Measurements from ENCODE around the gene FAM13A. TPM values are rescaled to one million over a fixed set of nuclear protein-coding genes. Genes with fewer than 3 reads are reported as not detected.

Gene FAM13A
- total RNA-seq, 4 donors from 2014 or later, result 61.8 to 217 (median 152) TPM

DNA sequence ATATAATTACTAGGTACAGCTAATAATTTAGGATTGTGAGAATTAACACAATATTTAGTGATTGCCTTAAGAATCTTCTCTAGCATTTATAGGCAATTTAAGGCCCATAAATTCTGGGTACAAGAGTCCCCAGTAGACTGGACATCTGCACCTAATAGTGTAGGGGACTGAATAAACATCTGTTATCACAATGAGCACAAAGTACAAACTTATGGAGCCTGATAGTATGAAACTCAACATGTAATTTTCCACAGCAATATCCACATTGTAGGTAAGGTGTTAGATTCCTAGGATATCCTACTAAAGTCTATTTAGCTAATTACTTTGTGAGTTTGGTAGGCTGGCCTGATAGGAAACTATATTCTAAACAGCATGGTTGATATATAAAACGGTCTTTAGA, 178.3 kb downstream of the FAM13A start:
- TF ChIP-seq, protein P1, sequence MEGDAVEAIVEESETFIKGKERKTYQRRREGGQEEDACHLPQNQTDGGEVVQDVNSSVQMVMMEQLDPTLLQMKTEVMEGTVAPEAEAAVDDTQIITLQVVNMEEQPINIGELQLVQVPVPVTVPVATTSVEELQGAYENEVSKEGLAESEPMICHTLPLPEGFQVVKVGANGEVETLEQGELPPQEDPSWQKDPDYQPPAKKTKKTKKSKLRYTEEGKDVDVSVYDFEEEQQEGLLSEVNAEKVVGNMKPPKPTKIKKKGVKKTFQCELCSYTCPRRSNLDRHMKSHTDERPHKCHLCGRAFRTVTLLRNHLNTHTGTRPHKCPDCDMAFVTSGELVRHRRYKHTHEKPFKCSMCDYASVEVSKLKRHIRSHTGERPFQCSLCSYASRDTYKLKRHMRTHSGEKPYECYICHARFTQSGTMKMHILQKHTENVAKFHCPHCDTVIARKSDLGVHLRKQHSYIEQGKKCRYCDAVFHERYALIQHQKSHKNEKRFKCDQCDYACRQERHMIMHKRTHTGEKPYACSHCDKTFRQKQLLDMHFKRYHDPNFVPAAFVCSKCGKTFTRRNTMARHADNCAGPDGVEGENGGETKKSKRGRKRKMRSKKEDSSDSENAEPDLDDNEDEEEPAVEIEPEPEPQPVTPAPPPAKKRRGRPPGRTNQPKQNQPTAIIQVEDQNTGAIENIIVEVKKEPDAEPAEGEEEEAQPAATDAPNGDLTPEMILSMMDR (IDR thresholded peaks at IDR 0.05; ENCODE audit: low read depth), result no peak

- TF ChIP-seq, protein P1 (IDR thresholded peaks at IDR 0.05; ENCODE audit: low read depth), result no peak
These were observed 186.6 kb downstream of the FAM13A start for GRCh38 chr4:88870428-88870827.

GRCh38 chr4:88868510-88868909, 188.5 kb downstream of the FAM13A start:
- TF ChIP-seq, protein P1 (IDR thresholded peaks at IDR 0.05; ENCODE audit: low read depth), result no peak

- TF ChIP-seq, protein P1 (IDR thresholded peaks at IDR 0.05; ENCODE audit: low read depth), result no peak
These were observed 190.0 kb downstream of the FAM13A start for GRCh38 chr4:88866862-88867550.

DNA sequence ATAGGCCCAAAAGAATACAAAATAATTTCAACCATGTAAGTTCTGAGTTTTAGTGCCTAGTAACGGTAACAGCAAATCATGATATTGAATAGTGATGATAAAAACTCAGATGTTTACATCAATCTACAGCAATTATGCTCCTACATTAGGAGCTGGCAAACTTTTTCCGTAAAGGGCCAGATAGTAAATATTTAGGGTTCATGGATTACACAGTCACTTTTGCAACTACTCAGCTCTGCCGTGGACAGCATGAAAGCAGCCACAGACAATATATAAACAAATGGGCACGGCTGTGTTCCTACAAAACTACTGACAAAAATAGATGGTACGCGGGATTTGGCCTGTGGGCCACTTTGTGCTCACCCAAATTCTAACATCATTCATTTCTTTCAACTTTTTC, 191.5 kb downstream of the FAM13A start:
- TF ChIP-seq, protein P1 (IDR thresholded peaks at IDR 0.05; ENCODE audit: low read depth), result no peak

DNA sequence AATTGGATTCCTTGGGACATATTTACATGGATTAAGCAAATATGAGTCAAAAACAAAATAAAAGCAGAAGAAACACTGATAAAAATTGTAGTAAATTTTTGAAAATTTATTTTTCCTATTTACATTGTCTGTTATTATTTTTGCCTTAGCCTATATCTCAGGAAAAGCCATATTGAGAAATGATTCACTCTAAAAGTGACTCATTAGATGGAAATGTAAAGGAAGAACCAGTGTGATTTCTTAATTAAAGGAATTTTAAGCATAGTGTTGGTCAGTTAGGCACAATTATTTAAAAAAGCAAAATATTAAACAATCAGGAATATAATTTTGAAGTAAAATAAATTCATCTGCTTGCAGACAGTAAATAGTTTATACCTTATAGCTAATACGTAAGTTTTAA, 191.9 kb downstream of the FAM13A start:
- TF ChIP-seq, protein P1 (IDR thresholded peaks at IDR 0.05; ENCODE audit: low read depth), result no peak

DNA sequence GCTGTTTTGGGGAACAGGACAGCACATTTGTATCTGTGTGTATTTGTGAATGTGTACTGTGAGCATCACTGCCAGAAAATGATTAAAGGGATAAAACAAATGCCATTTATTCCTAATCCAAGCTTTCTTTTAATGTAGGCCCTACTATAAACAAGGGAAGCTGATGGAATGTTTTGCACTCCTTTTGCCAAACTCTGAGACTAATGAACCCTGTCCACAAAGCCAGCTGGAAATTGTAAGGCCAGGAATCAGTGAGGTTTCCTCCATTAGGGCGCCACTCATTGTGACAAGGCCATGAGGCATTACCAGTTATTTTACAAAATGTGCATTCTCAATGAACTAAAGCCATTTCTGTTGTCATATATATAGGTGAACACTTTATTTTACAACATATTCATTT, 196.4 kb downstream of the FAM13A start:
- TF ChIP-seq, protein P1 (IDR thresholded peaks at IDR 0.05; ENCODE audit: low read depth), result no peak

Data from subcutaneous adipose tissue (tissue), 4 donors.